HL-60/S4 (cell line): ENCODE data around the gene RBM15B.

ENCODE experiments used
- in situ Hi-C: fragments of 300-500 bp; cut with MboI; formaldehyde crosslinking; loops from 2 replicates; pipeline ENCODE4 v1.14.3; 2022; ENCODE audit warnings: low sequenced_read_pairs

Gene RBM15B

DNA sequence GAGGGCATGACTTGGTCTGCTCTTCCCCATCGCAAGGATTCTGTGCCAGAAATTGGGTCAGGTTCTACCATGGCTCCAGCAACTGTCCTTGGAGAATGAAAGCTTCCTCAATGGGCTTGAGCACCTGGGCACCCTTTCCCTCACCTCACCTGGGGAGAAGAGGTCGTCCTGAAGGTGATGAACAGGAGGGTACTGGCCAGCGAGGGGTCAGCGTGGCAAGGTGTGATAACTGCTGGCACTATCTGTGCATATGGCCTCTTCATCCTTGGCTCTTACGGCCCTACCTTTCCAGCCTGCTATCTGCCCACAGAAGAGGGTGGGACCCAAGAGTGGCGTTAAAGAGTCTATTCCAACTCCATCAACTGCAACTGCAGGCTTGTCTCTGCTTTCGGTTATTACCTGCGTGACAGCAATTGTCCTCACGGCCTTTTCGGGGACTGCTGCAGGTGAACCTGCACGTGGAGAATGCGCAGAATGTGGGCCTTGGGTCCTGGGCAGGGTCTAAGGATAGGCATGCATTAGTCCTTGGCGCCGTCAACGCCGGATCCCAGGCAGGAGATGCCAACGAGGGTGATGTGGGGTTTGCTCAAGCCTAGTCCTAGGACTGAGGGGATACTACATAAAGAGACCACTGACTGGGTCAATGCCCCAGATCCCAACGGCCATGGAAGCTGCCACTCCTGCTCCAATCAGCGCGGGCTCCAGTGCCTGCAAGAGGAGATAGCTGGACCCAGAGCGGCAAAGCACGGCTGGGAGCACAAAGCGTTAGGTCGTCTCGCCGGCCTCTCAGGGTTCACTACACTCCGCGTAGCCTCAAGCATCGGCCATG lies 625 bp upstream of the RBM15B start:
- in situ Hi-C loops = no loop called here

DNA sequence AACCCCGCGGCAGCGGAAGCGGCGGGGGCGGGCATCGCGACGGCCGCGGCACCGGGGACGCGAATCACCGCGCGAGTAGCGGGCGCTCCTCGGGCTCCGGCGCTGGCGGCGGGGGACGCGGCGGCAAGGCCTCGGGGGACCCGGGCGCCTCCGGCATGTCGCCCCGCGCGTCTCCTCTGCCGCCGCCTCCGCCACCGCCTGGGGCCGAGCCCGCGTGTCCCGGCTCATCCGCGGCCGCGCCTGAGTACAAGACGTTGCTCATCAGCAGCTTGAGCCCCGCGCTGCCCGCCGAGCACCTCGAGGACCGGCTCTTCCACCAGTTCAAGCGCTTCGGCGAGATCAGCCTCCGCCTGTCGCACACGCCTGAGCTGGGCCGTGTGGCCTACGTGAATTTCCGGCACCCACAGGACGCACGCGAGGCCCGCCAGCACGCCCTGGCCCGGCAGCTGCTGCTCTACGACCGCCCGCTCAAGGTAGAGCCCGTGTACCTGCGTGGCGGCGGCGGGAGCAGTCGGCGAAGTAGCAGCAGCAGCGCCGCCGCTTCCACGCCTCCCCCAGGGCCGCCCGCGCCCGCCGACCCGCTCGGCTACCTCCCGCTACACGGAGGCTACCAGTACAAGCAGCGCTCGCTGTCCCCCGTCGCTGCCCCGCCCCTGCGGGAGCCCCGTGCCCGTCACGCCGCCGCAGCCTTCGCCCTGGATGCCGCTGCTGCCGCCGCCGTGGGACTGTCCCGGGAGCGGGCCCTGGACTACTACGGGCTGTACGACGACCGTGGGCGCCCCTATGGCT lies 675 bp downstream of the RBM15B start:
- in situ Hi-C loops = no loop called here

DNA sequence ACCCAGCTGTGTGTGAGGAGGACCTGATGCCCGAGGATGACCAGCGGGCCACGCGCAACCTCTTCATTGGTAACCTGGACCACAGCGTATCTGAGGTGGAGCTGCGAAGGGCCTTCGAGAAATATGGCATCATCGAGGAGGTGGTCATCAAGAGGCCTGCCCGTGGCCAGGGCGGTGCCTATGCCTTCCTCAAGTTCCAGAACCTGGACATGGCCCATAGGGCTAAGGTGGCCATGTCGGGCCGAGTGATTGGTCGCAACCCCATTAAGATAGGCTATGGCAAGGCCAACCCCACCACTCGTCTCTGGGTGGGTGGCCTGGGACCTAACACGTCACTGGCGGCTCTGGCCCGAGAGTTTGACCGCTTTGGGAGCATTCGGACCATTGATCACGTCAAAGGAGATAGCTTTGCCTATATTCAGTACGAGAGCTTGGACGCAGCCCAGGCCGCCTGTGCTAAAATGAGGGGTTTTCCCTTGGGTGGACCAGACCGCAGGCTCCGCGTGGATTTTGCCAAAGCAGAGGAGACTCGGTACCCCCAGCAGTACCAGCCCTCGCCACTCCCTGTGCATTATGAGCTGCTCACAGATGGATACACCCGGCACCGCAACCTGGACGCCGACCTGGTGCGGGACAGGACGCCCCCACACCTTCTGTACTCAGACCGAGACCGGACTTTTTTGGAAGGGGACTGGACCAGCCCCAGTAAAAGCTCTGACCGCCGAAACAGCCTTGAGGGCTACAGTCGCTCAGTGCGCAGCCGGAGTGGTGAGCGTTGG lies 1.5 kb downstream of the RBM15B start:
- in situ Hi-C loops = no loop called here

DNA sequence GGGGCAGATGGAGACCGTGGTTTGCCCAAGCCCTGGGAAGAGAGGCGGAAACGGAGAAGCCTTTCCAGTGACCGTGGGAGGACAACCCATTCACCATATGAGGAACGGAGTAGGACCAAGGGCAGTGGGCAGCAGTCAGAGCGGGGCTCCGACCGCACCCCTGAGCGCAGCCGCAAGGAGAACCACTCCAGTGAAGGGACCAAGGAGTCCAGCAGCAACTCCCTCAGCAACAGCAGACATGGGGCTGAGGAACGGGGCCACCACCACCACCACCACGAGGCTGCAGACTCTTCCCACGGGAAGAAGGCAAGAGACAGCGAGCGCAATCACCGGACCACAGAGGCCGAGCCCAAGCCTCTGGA lies 2.0 kb downstream of the RBM15B start:
- in situ Hi-C loops = no loop called here

DNA sequence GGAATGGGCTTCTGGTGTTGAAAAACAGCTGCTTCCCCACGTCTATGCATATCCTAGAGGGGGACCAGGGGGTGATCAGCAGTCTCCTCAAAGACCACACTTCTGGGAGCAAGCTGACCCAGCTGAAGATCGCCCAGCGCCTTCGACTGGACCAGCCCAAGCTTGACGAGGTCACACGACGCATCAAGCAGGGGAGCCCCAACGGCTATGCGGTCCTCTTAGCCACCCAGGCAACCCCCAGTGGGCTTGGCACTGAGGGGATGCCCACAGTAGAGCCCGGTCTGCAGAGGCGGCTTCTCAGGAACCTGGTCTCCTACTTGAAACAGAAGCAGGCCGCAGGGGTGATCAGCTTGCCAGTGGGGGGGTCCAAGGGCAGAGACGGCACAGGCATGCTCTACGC lies 2.5 kb downstream of the RBM15B start:
- in situ Hi-C loops = no loop called here

DNA sequence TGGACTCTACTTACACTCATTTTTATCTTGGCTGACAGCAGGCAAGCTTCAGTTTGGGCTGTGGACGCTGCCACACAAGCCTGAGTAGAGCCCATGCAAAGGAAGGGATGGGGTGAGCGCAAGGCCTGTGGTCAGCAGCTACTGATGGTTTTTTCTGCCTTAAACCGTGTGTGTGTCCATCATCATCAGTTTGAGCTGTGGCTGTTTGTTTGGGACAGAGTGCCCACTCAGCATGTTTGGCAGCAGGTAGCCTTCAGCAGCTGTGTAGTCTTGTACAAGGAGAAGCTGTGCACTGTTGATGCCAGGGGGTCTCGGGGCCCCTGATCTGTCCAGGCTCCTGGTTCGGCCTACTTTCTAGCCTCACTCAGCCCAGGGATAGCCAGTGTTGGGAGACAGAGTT lies 3.5 kb downstream of the RBM15B start:
- in situ Hi-C loops = no loop called here

DNA sequence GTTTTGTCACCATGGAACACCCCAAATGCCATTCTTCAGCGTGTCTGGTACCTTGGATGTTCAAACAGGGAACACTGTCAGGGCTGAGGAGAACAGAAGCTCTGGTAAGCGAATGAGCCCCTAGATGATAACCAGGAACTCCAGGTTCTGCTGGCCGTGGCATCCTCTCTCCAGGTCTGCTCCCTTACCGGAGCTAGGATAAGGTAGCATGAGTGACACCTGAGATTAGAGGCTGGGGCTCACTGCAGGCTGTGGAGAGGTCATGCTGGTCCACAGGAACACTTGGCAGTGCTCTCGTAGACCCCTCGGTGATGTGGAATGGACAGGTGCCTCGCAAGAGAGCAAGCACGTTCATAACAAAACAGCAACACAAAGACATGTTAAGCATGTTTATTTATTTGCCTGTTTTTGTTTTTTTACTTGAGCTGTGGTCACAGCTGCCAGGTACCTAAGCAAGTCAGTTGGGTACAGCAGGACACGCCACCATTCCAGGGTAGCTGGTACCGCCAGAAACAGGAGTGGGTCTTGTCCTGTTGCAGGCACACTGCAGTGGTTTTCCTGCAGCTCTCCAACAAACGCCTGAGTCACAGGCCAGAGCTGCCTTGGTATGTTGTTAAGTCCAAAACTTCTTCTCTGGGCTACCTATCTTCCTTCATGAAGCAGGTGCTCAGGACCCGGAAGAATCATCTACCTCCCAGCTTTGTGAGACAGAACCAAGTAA lies 4.6 kb downstream of the RBM15B start:
- in situ Hi-C loops = no loop called here

DNA sequence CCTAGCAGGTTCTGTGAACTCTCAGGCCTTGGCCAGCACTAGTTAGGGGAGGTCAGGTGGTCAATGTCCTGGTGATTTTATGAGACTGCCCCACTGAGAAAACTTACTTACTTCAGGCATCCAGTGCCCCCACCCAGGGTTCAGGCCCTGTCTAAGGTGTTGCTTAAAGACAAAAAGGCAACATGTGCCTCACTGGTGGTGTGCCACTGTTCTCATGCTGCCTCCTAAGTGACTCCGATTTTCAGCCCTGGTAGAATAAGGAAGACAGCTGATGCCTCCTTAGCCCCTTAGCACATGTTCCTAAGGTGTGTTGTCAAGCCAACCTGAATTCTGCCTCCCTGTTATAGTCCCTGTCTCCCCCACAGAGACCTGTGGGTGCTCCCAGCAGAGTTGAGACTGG lies 5.3 kb downstream of the RBM15B start:
- in situ Hi-C loops = no loop called here

DNA sequence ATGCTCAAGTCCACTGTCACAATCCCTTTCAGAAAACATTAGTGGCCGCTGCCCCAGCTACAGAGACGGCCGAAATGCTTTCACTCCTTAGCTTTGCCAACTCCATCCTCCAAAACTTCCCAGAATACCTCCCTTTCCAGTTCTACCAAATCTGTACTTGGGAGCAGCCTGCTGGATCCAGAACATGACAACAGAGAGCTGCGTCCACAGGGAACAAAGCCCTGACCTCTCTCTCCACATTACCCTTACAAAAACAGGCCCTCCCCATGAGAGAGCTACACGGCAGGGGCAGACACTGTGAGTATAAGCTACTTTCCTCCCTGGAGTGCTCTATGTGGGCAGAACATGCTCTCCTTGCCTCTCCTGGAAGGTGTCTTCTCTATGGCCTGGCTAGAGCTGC lies 6.3 kb downstream of the RBM15B start:
- in situ Hi-C loops = no loop called here

DNA sequence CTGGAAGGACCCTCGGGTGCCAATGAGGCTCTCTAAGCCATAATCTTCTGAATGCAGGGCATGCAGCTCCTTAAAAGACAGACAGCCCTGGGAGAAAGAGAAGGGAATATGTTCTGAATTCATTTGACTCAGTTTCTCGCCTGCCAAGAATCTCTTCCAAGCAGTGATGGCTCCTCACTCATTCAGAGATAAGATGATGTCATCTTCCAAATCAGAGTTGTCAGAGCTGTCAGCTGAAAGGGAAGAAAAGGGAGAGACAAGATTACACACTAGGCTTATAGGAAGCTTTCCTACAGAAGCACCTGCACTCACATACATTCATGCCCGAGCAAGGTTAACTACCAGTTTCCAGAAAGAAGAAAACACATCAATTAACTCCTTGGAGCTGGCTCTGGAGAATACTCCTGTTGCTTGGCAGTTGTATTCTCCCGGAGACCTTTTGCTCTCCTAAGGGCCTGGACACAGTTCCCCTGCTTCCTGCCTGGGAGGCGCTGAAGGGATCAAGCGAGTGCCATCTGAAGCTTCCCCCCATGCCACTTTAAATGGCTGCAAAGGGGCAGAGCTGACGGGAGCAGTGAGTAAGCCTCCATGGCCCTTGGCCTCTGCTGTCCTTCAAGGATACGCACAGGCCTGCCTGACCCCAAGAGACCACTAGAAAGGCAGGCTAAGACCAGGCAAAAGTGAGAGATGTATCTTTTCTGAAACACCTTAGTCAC lies 7.7 kb downstream of the RBM15B start:
- in situ Hi-C loops = no loop called here

DNA sequence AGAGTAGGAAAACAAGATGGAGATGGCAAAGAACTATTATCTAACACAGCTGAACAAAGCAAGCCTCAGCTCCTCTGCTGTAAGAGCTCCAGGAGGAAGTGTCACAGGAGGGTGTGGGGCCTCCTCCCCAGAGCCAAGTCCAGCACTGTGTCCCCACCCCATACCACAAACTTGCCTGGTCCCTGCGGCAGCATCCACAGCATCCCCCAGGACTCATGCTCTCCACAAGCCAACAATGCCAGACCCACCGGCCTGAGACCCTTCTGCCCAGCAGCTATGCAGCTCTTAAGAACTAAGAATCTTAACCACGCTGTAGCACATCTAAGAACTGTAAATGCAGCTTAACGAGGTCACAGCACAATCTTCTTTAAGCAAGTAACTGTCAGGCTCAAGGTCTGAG lies 9.1 kb downstream of the RBM15B start:
- in situ Hi-C loops = no loop called here

DNA sequence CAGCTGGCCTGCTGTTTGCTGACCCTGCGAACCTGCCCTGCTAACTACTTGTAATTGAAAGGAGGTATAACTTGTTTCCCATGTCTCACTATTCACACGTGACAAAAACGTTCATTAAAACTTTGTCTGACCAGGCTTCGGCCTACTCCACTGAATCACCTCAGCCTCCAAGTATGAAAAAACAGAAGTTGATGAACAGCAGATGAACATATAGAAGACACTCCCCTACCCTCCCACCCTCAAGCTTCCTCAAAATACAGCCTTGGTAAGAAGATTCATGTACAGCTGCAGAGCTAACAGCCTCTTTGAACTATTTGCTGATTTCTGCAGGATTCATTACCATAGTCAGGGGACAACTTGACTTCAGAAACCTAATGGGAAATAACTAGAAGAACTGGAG lies 10.7 kb downstream of the RBM15B start:
- in situ Hi-C loops = no loop called here

DNA sequence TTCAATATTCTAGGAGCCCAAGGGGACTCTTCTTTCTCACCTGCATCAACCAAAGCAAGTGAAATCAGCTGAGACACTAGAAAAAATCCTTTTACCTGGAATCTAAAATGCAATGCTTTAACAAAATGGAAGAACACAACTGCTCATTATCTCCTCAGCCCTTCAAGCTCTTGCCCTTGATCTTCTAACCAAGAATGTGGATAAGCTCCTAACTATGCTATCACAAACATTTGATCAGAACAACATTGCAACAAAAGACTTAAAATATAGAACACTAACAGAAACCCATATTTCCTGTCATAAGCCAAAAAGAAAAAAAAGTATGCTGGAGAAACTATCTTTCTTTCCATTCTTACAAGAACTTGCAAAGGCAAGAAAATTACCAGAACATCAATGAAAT lies 12.6 kb downstream of the RBM15B start:
- in situ Hi-C loops = no loop called here

DNA sequence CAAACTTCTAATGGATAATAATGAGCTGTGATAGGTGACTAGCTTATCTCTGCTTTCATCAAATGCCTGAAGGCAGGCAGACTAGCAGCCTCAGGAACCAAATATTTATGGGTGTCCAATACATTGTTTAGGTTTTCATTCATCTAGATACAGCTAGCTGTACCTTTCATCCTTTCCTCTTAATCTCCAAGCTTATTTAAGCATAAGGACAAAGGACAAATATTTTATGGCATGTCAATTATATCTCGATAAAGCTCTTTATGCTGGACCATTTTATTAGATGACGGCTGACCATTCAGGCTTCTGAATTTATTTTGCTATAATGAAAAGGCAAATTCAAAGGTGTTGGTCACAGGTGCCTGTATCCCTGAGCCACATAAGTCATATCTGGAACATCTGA lies 16.9 kb downstream of the RBM15B start:
- in situ Hi-C loops = no loop called here

DNA sequence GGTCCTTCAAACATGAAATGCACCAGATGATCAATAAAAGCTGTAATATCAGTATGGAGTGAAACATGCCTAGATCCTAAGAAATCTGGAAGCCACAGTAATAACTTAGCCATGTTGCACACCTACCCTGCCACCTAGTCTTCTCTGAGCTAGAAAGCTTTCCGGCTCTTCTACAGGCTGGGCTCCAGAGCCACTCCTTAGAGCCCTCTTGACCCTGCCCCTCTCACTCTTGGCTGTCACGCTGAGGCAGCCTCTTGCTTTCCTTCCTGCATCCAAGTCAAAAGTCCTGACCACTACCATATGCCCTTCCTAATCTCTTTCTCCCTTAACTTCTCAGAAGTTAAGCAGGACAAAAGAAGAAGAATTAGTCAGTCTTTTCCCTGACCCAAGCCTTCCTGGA lies 17.7 kb downstream of the RBM15B start:
- in situ Hi-C loops = no loop called here

DNA sequence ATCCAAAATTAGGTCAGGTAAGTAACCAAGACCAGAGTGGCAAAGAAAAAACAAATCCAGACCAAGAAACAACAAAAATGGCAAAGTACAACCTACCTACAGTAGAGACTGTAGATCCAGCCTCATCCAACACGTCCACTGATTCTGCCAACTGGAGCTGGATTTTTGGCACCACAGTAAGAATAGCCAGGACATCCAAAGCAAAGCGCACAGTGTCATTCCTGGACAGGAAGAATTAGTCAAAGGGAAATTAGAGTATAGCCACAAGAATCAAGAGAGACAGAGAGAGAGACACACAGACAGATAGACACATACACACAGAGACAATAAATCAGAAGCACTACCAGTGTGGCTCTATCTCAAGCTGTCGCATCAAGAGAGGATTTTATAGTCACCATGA lies 31.1 kb downstream of the RBM15B start:
- in situ Hi-C loops = no loop called here

DNA sequence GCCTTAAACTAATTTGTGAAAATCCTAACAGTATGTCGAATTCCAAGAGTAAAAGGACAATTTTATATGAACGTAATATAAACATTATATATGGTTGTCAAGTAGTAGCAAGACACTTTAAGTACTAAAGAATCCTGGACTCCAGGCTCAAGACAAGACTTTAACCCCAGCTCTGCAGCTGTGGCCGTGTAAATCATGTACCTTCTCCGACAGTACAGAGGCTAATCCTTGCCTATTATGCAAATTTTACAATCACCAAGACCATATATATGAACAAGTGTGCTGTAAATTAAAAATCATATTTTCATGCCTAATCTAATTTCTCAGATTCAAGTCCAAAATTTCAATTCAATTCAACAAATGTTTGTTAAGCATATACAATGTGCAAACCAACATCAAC lies 35.8 kb downstream of the RBM15B start:
- in situ Hi-C loops = no loop called here

DNA sequence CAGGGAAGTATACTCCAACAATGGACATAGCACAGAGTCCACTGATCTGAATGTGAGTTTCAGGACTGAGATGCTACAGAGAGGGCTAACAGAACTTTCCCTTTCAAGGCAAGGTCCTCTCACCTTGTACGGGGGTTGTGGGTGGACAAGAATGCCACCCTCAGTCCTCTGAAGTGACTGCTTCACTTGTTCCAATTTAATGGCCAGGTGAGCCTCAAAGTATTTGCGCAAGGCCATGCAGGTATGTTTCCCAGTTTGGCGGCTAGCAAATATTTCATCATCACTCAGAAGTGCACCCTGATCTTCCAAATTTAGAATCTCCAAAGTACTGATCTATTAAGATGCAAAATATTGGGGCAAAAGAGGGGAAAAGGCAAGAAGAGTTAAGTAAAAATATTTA lies 38.1 kb downstream of the RBM15B start:
- in situ Hi-C loops = no loop called here

DNA sequence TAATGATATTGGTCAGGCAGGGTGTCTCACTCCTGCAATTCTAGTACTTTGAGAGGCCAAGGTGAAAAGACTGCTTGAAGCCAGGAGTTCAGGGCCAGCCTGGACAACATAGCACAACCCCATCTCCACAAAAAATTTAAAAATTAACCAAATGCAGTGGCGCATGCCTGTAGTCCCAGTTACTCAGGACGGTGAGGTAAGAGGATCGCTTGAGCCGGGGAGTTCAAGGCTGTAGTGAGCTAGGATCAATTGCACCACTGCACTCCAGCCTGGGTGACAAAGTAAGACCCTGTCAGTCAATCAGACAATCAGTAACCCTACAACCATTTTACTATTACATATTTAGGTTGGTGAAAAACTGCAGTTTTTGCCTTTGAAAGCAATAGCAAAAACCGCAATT lies 43.0 kb downstream of the RBM15B start:
- in situ Hi-C loops = no loop called here

DNA sequence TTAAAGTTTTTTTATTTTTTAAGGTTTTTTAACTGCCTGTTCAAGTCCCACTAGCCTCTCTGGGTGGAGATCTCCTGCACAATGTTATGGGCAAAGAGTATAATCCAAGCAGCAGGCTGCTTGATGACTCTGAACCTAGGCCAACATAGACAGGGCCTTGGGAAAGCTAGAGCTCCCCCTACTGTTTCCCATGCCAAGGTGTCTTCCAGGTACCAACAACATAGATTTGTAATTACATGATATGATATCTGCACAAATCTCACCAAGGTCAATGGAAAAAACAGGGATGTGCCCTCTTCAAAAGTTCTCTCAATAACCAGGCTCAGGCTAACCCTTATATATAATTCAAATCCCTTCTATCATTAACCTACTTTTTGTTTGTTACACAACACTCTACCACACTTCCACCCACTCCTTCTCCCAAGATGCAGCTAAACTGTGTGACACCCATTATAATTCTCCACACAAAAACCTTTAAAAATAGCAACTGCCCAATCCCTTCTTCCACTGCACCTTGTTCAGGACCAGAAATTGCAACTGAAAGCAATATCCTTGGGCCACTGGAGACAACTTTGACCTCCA lies 43.8 kb downstream of the RBM15B start:
- in situ Hi-C loops = no loop called here
